Loucy (cell line): ENCODE measurements around the gene UQCC2.

Source experiments
- H2AFZ ChIP-seq: fragments of 200-600 bp; sonication (generic); 2 replicates; pipeline ENCODE4 v1.6.0; 2016; ENCODE audit warnings: antibody characterized with exemption, mild to moderate bottlenecking, low read length, moderate library complexity
- H3F3A ChIP-seq: fragments of 200-600 bp; 2 replicates; pipeline ENCODE4 v1.6.0; 2016; ENCODE audit warnings: antibody characterized with exemption, low read depth, mild to moderate bottlenecking
- H3K27me3 ChIP-seq: fragments of 200-600 bp; sonication (generic); 2 replicates; pipeline ENCODE4 v1.6.1; 2014; ENCODE audit warnings: low read length, mild to moderate bottlenecking; ENCODE audit not compliant: insufficient read depth, poor library complexity, severe bottlenecking
- H3K36me3 ChIP-seq: fragments of 200-600 bp; sonication (generic); 2 replicates; pipeline ENCODE4 v1.6.1; 2016; ENCODE audit warnings: low read length; ENCODE audit not compliant: insufficient read depth
- H3K4me1 ChIP-seq: fragments of 200-600 bp; sonication (generic); 2 replicates; pipeline ENCODE4 v1.5.1; 2014; ENCODE audit warnings: low read length, mild to moderate bottlenecking; ENCODE audit not compliant: insufficient read depth, poor library complexity, severe bottlenecking
- H3K4me2 ChIP-seq: fragments of 200-600 bp; sonication (generic); 2 replicates; pipeline ENCODE4 v1.6.0; 2014; ENCODE audit warnings: antibody characterized with exemption, low read length, low read depth, mild to moderate bottlenecking; ENCODE audit not compliant: poor library complexity, severe bottlenecking
- H3K4me3 ChIP-seq: fragments of 200-600 bp; sonication (generic); 2 replicates; pipeline ENCODE4 v1.5.1; 2014; ENCODE audit warnings: low read length, mild to moderate bottlenecking, mixed read lengths; ENCODE audit not compliant: poor library complexity, severe bottlenecking
- H3K79me2 ChIP-seq: fragments of 200-600 bp; sonication (generic); 2 replicates; pipeline ENCODE4 v1.6.1; 2014; ENCODE audit warnings: low read length; ENCODE audit not compliant: insufficient read depth
- H3K9ac ChIP-seq: fragments of 200-600 bp; sonication (generic); 2 replicates; pipeline ENCODE4 v1.6.0; 2014; ENCODE audit warnings: mild to moderate bottlenecking, low read depth, low read length, moderate library complexity; ENCODE audit not compliant: poor library complexity, severe bottlenecking
- H3K9me2 ChIP-seq: fragments of 200-600 bp; sonication (generic); replicated peaks from 2 replicates; pipeline ENCODE4 v1.6.1; 2016; ENCODE audit warnings: low read depth, low read length, mixed read lengths
- H3K9me3 ChIP-seq: fragments of 200-600 bp; sonication (generic); 2 replicates; pipeline ENCODE4 v1.6.1; 2014; ENCODE audit warnings: mild to moderate bottlenecking, antibody characterized with exemption, low read length, low read depth; ENCODE audit not compliant: insufficient read depth
- H4K20me1 ChIP-seq: fragments of 200-600 bp; sonication (generic); 2 replicates; pipeline ENCODE4 v1.6.0; 2014; ENCODE audit warnings: antibody characterized with exemption, low read length, mild to moderate bottlenecking; ENCODE audit not compliant: insufficient read depth, poor library complexity, severe bottlenecking
- EZH2phosphoT487 ChIP-seq: fragments of 200-600 bp; IDR thresholded peaks from 2 replicates; pipeline ENCODE4 v1.6.1; 2018; ENCODE audit warnings: antibody characterized with exemption, mild to moderate bottlenecking, moderate library complexity, borderline replicate concordance
- TF ChIP-seq, protein P1 (sequence below): fragments of 200-600 bp; sonication (generic); conservative IDR thresholded peaks from 2 replicates; pipeline ENCODE4 v1.5.1; 2014; ENCODE audit warnings: mild to moderate bottlenecking, antibody characterized with exemption, low read length

Gene UQCC2

DNA sequence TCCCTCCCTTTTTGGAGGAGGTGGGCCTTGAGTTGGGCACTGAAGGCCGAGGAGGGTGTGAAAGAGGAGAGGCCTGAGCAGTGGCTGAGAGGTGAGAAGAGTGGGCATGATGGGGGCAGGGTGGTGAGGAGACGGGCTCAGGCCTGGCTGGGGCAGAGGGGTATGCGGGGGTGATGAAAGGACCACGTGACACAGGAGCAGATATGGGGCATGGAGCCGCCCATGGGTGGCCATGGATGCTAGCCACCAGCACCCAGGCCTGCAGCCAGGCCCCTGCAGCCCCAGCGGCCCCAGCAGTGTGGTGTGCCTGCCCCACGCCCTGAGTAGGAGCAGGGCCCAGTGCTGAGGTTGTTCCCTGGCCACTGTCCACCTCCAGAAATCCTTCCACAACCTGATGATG is 26.5 kb downstream of the UQCC2 start:
- Histone ChIP-seq H3K36me3 (peaks cover 52% of the 10 kb centered on the region; the same call in 1 of the 2 replicates), H3K9me3 (no peaks in the 10 kb centered on the region), H3K9ac (no peak overlapping the region), H3K9me2 (no peaks in the 10 kb centered on the region), H3K27me3 (no peaks in the 10 kb centered on the region), H4K20me1 (no peaks in the 10 kb centered on the region), H2AFZ (no peak overlapping the region), H3K4me3 (no peak overlapping the region), H3K4me1 (no peaks in the 10 kb centered on the region), H3F3A (no peaks in the 10 kb centered on the region), H3K79me2 (no peaks in the 10 kb centered on the region), H3K4me2 (no peak overlapping the region)
- no peak for TF ChIP-seq EZH2phosphoT487
- TF ChIP-seq, protein P1, sequence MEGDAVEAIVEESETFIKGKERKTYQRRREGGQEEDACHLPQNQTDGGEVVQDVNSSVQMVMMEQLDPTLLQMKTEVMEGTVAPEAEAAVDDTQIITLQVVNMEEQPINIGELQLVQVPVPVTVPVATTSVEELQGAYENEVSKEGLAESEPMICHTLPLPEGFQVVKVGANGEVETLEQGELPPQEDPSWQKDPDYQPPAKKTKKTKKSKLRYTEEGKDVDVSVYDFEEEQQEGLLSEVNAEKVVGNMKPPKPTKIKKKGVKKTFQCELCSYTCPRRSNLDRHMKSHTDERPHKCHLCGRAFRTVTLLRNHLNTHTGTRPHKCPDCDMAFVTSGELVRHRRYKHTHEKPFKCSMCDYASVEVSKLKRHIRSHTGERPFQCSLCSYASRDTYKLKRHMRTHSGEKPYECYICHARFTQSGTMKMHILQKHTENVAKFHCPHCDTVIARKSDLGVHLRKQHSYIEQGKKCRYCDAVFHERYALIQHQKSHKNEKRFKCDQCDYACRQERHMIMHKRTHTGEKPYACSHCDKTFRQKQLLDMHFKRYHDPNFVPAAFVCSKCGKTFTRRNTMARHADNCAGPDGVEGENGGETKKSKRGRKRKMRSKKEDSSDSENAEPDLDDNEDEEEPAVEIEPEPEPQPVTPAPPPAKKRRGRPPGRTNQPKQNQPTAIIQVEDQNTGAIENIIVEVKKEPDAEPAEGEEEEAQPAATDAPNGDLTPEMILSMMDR, result no peak

DNA sequence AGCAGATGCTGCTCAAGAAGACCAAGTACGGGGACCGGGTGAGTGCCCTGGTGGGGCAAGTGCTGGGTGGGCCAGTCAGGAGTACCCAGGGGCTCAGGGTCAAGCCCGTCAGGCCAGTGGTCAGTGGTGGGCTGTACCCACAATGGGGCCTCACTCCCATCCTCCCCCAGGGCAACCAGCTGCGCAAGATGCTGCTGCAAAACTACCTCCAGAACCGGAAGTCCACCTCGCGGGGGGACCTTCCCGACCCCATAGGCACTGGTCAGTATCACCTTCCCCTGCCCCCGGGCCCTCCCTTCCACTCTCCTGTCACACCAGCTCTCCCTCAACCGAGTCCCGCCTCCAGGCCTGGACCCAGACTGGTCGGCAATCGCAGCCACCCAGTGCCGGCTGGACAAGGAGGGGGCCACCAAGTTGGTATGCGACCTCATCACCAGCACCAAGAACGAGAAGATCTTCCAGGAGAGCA is 27.0 kb downstream of the UQCC2 start:
- H3K27me3 ChIP-seq, result no peaks in the 10 kb centered on the region
- H3K9ac ChIP-seq, result no peak overlapping the region
- H2AFZ ChIP-seq, result no peak overlapping the region
- no peaks in the 10 kb centered on the region for H3K4me1 ChIP-seq
- no peak overlapping the region for H3K4me2 ChIP-seq
- H3K4me3 ChIP-seq, result no peak overlapping the region
- no peaks in the 10 kb centered on the region for H4K20me1 ChIP-seq
- no peak for TF ChIP-seq EZH2phosphoT487
- TF ChIP-seq, protein P1, result no peak
- H3K79me2 ChIP-seq, result no peaks in the 10 kb centered on the region
- H3K9me3 ChIP-seq, result no peaks in the 10 kb centered on the region
- peaks cover 47% of the 10 kb centered on the region; the same call in 1 of the 2 replicates for H3K36me3 ChIP-seq
- H3F3A ChIP-seq, result no peaks in the 10 kb centered on the region
- H3K9me2 ChIP-seq, result no peaks in the 10 kb centered on the region

DNA sequence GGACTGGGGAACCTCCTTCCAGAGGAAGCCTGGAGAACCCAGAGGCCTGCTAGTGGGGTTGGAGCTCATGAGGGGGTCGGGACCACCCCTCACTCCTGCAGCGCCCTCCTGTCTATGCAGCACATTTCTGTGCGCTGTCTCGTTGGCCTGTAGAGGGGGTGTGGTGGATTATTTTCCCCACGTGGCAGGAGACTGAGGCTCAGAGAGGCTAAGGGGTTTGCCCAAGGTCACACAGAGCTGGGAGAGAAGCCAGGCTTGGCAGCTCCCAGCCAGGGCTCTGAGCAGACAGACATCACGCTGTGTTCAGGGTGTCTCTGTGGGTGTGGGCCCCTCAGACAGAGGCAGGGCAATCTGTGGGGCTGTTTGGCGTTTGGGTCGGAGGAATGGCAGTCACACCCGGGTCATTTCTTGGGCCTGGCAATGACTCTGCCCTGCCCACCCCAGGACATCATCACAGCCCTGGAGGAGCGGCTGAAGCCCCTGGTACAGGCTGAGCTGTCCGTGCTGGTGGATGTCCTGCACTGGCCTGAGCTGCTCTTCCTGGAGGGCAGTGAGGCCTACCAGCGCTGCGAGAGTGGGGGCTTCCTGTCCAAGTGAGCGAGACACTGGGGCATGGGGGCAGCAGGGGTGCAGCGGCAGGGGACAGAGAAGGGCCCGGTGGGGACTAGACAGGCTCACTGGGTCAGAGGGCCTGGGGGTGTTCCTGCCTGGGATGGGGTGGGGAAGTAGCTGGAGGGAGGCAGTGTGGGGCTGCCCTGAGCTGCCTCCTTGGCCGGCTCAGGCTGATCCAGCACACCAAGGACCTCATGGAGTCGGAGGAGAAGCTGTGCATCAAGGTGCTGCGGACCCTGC is 27.7 kb downstream of the UQCC2 start:
- Histone ChIP-seq H3K9me2 (no peaks in the 10 kb centered on the region), H3K4me1 (no peaks in the 10 kb centered on the region), H3K4me2 (no peak overlapping the region), H3K9ac (no peak overlapping the region), H3K36me3 (peaks cover 45% of the 10 kb centered on the region; the same call in 1 of the 2 replicates), H3K9me3 (no peaks in the 10 kb centered on the region), H3K27me3 (no peaks in the 10 kb centered on the region), H3K4me3 (no peak overlapping the region), H2AFZ (no peak overlapping the region), H3K79me2 (no peaks in the 10 kb centered on the region), H4K20me1 (no peaks in the 10 kb centered on the region), H3F3A (no peaks in the 10 kb centered on the region)
- no peak for TF ChIP-seq EZH2phosphoT487
- TF ChIP-seq, protein P1, result no peak
